Neural progenitor cell (in vitro differentiated cells): ENCODE measurements around the gene CELF6. TPM values are rescaled to one million over a fixed set of nuclear protein-coding genes. Genes with fewer than 3 reads are reported as not detected.

Experiments
- DNase-seq: peaks from one replicate; pipeline ENCODE4 v3.0.0-alpha.2; 2016; ENCODE audit warnings: low spot score
- H2AFZ ChIP-seq: fragments of 200-600 bp; sonication (generic); replicated peaks from 2 replicates; pipeline ENCODE4 v1.6.1; 2016; ENCODE audit warnings: antibody characterized with exemption
- H3F3A ChIP-seq: fragments of 200-600 bp; sonication (generic); 2 replicates; pipeline ENCODE4 v1.6.1; 2016; ENCODE audit warnings: antibody characterized with exemption, low read depth
- H3K27ac ChIP-seq: fragments of 200-600 bp; sonication (generic); 2 replicates; pipeline ENCODE4 v1.5.1; 2016; ENCODE audit warnings: mild to moderate bottlenecking
- H3K27me3 ChIP-seq: fragments of 200-600 bp; sonication (generic); 2 replicates; pipeline ENCODE4 v1.6.1; 2016; ENCODE audit warnings: mild to moderate bottlenecking, moderate library complexity
- H3K36me3 ChIP-seq: fragments of 200-600 bp; sonication (generic); 2 replicates; pipeline ENCODE4 v1.5.1; 2016
- H3K4me1 ChIP-seq: fragments of 200-600 bp; sonication (generic); 2 replicates; pipeline ENCODE4 v1.6.1; 2016; ENCODE audit warnings: mixed run types
- H3K4me2 ChIP-seq: fragments of 200-600 bp; sonication (generic); 2 replicates; pipeline ENCODE4 v1.6.1; 2016
- H3K4me3 ChIP-seq: fragments of 200-600 bp; sonication (generic); 2 replicates; pipeline ENCODE4 v1.5.1; 2016
- H3K79me2 ChIP-seq: fragments of 200-600 bp; sonication (generic); 2 replicates; pipeline ENCODE4 v1.6.1; 2016; ENCODE audit warnings: low read depth
- H3K9ac ChIP-seq: fragments of 200-600 bp; sonication (generic); 2 replicates; pipeline ENCODE4 v1.6.1; 2016
- H3K9me3 ChIP-seq: fragments of 200-600 bp; sonication (generic); 2 replicates; pipeline ENCODE4 v1.5.1; 2016; ENCODE audit warnings: low read depth
- H4K20me1 ChIP-seq: fragments of 200-600 bp; sonication (generic); 2 replicates; pipeline ENCODE4 v1.6.1; 2016; ENCODE audit warnings: low read depth
- H3K27ac Mint-ChIP-seq: 3 replicates; pipeline ENCODE4 v1.8.0; 2021; ENCODE audit warnings: mixed read lengths
- H3K27me3 Mint-ChIP-seq: 2 replicates; pipeline ENCODE4 v1.8.0; 2022; ENCODE audit warnings: low read depth, mild to moderate bottlenecking, inconsistent platforms, moderate library complexity, mixed read lengths; ENCODE audit not compliant: insufficient read depth
- H3K36me3 Mint-ChIP-seq: 3 replicates; pipeline ENCODE4 v1.8.0; 2021; ENCODE audit warnings: mixed read lengths
- H3K4me1 Mint-ChIP-seq: 3 replicates; pipeline ENCODE4 v1.8.0; 2021; ENCODE audit warnings: mixed read lengths
- H3K4me3 Mint-ChIP-seq: 3 replicates; pipeline ENCODE4 v1.8.0; 2021; ENCODE audit warnings: mild to moderate bottlenecking, moderate library complexity, mixed read lengths
- H3K9me3 Mint-ChIP-seq: 3 replicates; pipeline ENCODE4 v1.8.0; 2020; ENCODE audit warnings: mixed read lengths
- EZH2 ChIP-seq: fragments of 200-600 bp; sonication (generic); IDR thresholded peaks from 2 replicates; pipeline ENCODE4 v1.6.1; 2017; ENCODE audit warnings: antibody characterized with exemption, mild to moderate bottlenecking, moderate library complexity
- EZH2phosphoT487 ChIP-seq: fragments of 200-600 bp; sonication (generic); IDR thresholded peaks from 2 replicates; pipeline ENCODE4 v1.6.1; 2017; ENCODE audit warnings: antibody characterized with exemption
- total RNA-seq: library from RNA; depleted of rRNA; stranded (reverse); fragments of >200 nt; gene quantifications from 2 replicates; pipeline ENCODE4 v1.2.3, GENCODE V29; 2015; ENCODE audit warnings: low replicate concordance
- TF ChIP-seq, protein P1 (sequence below): fragments of 200-600 bp; sonication (generic); IDR thresholded peaks from 2 replicates; pipeline ENCODE4 v1.5.1; 2017; ENCODE audit warnings: antibody characterized with exemption, mild to moderate bottlenecking

The CELF6 gene
- total RNA-seq, 1 donor from 2014 or later, result 0.95 TPM

DNA sequence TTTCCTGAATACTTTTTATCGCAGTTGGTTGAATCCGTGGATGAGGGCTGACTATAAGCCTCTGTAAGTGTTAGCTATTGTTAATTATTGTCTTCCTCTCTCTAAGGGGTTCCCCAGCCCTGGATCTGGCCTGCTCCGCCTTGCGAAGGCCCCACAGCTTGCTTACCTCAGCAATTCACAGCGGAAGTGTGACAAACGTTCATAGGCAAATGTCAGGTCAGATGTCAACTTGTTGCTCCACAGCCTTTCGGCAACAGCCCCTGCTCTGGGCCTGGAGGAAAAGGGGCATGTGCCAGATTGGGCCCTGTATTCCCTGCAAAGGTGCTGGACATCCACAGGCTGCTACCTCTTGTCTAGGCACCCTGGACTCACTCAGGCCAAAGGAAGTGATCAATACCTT, 25.3 kb upstream of the CELF6 start:
- peaks cover 9% of the 10 kb centered on the region for H3F3A ChIP-seq
- no peaks in the 10 kb centered on the region for H3K4me1 ChIP-seq
- TF ChIP-seq, protein P1, sequence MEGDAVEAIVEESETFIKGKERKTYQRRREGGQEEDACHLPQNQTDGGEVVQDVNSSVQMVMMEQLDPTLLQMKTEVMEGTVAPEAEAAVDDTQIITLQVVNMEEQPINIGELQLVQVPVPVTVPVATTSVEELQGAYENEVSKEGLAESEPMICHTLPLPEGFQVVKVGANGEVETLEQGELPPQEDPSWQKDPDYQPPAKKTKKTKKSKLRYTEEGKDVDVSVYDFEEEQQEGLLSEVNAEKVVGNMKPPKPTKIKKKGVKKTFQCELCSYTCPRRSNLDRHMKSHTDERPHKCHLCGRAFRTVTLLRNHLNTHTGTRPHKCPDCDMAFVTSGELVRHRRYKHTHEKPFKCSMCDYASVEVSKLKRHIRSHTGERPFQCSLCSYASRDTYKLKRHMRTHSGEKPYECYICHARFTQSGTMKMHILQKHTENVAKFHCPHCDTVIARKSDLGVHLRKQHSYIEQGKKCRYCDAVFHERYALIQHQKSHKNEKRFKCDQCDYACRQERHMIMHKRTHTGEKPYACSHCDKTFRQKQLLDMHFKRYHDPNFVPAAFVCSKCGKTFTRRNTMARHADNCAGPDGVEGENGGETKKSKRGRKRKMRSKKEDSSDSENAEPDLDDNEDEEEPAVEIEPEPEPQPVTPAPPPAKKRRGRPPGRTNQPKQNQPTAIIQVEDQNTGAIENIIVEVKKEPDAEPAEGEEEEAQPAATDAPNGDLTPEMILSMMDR, result no peak
- TF ChIP-seq EZH2, result no peak
- TF ChIP-seq EZH2phosphoT487, result no peak
- no peak overlapping the region for H3K4me2 ChIP-seq
- H4K20me1 ChIP-seq, result no peaks in the 10 kb centered on the region
- no peaks in the 10 kb centered on the region for H3K27me3 ChIP-seq
- no peak overlapping the region for H2AFZ ChIP-seq
- peaks cover 2% of the 10 kb centered on the region for H3K27me3 Mint-ChIP-seq
- no peak for DNase-seq
- no peaks in the 10 kb centered on the region for H3K9me3 Mint-ChIP-seq
- H3K4me1 Mint-ChIP-seq, result no peaks in the 10 kb centered on the region
- H3K9me3 ChIP-seq, result no peaks in the 10 kb centered on the region
- peaks cover 7% of the 10 kb centered on the region for H3K36me3 Mint-ChIP-seq
- H3K79me2 ChIP-seq, result no peaks in the 10 kb centered on the region
- no peak overlapping the region for H3K27ac Mint-ChIP-seq
- no peak overlapping the region for H3K9ac ChIP-seq
- H3K27ac ChIP-seq, result no peak overlapping the region
- H3K36me3 ChIP-seq, result no peaks in the 10 kb centered on the region
- no peak overlapping the region for H3K4me3 ChIP-seq
- no peak overlapping the region for H3K4me3 Mint-ChIP-seq

DNA sequence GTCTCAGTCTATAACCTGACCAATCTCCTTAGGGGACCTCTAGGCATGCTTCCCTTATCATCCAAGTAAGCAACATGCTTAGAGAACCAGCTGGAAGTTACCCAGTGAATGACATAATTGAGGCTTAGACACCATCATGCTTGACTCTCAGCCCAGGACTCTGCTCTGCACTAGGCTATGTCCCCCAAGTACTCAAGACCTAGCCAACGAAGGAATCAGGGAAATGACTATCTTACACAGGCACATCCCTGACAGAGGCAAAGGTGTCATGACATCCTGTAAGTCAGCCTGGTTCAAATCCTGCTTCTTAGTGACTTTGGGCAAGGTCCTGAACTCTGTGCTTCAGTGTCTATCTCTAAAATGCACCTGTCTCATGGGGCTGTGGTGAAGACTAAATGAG, 24.6 kb upstream of the CELF6 start:
- H3K36me3 Mint-ChIP-seq, result peaks cover 7% of the 10 kb centered on the region
- Histone ChIP-seq H3K36me3 (no peaks in the 10 kb centered on the region), H3K27ac (no peak overlapping the region), H3K4me1 (no peaks in the 10 kb centered on the region), H3K4me3 (no peak overlapping the region), H3K27me3 (no peaks in the 10 kb centered on the region), H2AFZ (no peak overlapping the region), H4K20me1 (no peaks in the 10 kb centered on the region), H3K9ac (no peak overlapping the region), H3F3A (peaks cover 9% of the 10 kb centered on the region), H3K79me2 (no peaks in the 10 kb centered on the region), H3K4me2 (no peak overlapping the region), H3K9me3 (no peaks in the 10 kb centered on the region)
- no peaks in the 10 kb centered on the region for H3K9me3 Mint-ChIP-seq
- TF ChIP-seq EZH2, result no peak
- TF ChIP-seq, protein P1, result no peak
- no peak for TF ChIP-seq EZH2phosphoT487
- no peak overlapping the region for H3K4me3 Mint-ChIP-seq
- no peak for DNase-seq
- H3K27ac Mint-ChIP-seq, result no peak overlapping the region
- no peaks in the 10 kb centered on the region for H3K4me1 Mint-ChIP-seq
- peaks cover 2% of the 10 kb centered on the region for H3K27me3 Mint-ChIP-seq

DNA sequence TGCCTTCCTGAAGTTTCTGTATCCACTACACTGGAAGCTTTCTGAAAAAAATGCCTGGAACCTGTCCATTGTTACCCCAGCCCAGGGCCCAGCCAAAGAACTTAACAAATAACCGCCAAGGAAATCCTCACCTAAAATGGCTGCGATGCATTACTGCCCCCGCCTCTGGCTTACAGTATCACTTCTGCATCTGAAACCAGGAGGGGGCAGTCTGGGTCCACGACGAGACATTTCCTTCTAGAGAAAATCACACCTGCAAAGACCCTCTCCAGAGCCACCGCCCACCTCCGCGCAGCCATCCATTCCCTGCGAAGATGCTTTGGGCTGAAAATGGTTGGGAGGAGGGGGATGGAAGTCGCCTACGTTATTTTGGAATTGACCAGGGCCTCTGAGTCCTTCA, 22.4 kb upstream of the CELF6 start:
- no peak overlapping the region for H2AFZ ChIP-seq
- no peaks in the 10 kb centered on the region for H3K4me1 ChIP-seq
- H3K4me3 ChIP-seq, result no peak overlapping the region
- no peak overlapping the region for H3K27ac ChIP-seq
- H3K27me3 Mint-ChIP-seq, result peaks cover 2% of the 10 kb centered on the region
- H3K4me3 Mint-ChIP-seq, result no peak overlapping the region
- no peak overlapping the region for H3K9ac ChIP-seq
- no peak for TF ChIP-seq EZH2
- TF ChIP-seq, protein P1, result peak; percentile 56
- TF ChIP-seq EZH2phosphoT487, result no peak
- H4K20me1 ChIP-seq, result no peaks in the 10 kb centered on the region
- H3K4me2 ChIP-seq, result no peak overlapping the region
- H3K36me3 Mint-ChIP-seq, result peaks cover 7% of the 10 kb centered on the region
- H3K9me3 Mint-ChIP-seq, result no peaks in the 10 kb centered on the region
- no peaks in the 10 kb centered on the region for H3K36me3 ChIP-seq
- peaks cover 9% of the 10 kb centered on the region for H3F3A ChIP-seq
- DNase-seq, result peak; percentile 66
- H3K4me1 Mint-ChIP-seq, result no peaks in the 10 kb centered on the region
- no peaks in the 10 kb centered on the region for H3K9me3 ChIP-seq
- H3K27ac Mint-ChIP-seq, result no peak overlapping the region
- H3K27me3 ChIP-seq, result no peaks in the 10 kb centered on the region
- no peaks in the 10 kb centered on the region for H3K79me2 ChIP-seq
